ENCODE results near the gene MAML3.

MAML3 gene

DNA sequence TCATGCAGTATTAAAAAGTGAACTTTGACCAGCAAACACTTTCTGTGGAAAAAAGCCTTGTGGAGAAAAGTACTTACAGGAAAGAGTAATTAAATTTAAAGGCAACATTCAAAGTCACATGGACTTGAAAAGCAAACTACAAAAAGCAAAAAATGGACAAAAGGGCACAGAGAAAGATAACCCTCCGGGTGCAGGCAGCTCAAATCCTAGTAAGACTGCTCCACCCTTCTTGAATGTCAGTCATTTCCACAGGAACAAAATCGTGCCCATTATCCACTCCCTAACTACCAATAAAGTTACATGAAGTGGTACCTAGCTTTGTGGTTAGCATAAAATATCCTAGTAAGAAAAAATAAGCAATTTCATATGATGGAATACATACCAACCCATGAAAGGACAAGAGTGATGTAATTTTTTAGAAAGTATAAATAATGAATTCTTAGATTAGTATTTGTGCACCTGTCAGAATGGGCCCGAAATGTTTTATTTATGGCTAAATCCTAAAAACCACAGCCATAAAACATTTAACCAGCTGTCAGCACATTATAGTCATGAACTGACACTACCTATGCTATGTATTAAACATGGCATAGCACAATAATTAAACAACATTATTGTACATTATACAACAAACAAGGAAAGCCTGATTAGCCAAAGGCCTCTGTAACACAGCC lies 43.3 kb downstream of the MAML3 start:
- H3K27me3 ChIP-seq (ENCODE audit: insufficient read depth, poor library complexity, severe bottlenecking) = no peaks in the 10 kb centered on the region
- DNase-seq (ENCODE audit: low read depth in 1 of 2, low spot score in 1 of 2) = no peak
- H3K27ac ChIP-seq (replicated peaks) = no peak overlapping the region
- H3K4me3 ChIP-seq (replicated peaks; ENCODE audit: insufficient read depth, low read length) = no peak overlapping the region
- TF ChIP-seq, protein P1, sequence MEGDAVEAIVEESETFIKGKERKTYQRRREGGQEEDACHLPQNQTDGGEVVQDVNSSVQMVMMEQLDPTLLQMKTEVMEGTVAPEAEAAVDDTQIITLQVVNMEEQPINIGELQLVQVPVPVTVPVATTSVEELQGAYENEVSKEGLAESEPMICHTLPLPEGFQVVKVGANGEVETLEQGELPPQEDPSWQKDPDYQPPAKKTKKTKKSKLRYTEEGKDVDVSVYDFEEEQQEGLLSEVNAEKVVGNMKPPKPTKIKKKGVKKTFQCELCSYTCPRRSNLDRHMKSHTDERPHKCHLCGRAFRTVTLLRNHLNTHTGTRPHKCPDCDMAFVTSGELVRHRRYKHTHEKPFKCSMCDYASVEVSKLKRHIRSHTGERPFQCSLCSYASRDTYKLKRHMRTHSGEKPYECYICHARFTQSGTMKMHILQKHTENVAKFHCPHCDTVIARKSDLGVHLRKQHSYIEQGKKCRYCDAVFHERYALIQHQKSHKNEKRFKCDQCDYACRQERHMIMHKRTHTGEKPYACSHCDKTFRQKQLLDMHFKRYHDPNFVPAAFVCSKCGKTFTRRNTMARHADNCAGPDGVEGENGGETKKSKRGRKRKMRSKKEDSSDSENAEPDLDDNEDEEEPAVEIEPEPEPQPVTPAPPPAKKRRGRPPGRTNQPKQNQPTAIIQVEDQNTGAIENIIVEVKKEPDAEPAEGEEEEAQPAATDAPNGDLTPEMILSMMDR (IDR thresholded peaks at IDR 0.05; ENCODE audit: insufficient read depth, low read length) = no peak
- TF ChIP-seq, protein P2, sequence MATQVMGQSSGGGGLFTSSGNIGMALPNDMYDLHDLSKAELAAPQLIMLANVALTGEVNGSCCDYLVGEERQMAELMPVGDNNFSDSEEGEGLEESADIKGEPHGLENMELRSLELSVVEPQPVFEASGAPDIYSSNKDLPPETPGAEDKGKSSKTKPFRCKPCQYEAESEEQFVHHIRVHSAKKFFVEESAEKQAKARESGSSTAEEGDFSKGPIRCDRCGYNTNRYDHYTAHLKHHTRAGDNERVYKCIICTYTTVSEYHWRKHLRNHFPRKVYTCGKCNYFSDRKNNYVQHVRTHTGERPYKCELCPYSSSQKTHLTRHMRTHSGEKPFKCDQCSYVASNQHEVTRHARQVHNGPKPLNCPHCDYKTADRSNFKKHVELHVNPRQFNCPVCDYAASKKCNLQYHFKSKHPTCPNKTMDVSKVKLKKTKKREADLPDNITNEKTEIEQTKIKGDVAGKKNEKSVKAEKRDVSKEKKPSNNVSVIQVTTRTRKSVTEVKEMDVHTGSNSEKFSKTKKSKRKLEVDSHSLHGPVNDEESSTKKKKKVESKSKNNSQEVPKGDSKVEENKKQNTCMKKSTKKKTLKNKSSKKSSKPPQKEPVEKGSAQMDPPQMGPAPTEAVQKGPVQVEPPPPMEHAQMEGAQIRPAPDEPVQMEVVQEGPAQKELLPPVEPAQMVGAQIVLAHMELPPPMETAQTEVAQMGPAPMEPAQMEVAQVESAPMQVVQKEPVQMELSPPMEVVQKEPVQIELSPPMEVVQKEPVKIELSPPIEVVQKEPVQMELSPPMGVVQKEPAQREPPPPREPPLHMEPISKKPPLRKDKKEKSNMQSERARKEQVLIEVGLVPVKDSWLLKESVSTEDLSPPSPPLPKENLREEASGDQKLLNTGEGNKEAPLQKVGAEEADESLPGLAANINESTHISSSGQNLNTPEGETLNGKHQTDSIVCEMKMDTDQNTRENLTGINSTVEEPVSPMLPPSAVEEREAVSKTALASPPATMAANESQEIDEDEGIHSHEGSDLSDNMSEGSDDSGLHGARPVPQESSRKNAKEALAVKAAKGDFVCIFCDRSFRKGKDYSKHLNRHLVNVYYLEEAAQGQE (IDR thresholded peaks at IDR 0.05; ENCODE audit: insufficient replicate concordance, low read depth) = no peak
- no peak for TF ChIP-seq GABPA (IDR thresholded peaks at IDR 0.05; ENCODE audit: low read depth)
- no peak for TF ChIP-seq POLR2AphosphoS5 (IDR thresholded peaks at IDR 0.05; ENCODE audit: low read depth)
- no peak for TF ChIP-seq SPI1 (IDR thresholded peaks at IDR 0.05; ENCODE audit: borderline replicate concordance, low read depth)

DNA sequence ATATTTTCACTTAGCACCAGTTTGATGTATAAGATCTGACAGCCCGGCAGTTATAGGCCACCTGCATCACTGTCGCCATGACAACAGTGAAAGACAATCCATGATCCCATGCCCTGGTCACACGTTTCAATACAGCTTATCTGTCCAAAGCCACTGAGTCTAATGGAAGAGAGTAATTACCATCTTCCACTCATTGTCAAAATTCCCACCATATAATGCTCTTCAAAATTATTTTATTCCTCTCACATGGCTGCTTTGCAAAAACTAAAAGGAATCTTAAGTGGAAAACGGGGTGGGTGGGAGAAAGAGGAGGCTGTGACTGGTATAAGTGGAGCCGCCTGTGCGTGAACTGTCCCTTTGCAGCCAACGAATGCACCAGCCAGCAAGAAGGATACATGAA lies 44.2 kb downstream of the MAML3 start:
- TF ChIP-seq, protein P2 (IDR thresholded peaks at IDR 0.05; ENCODE audit: insufficient replicate concordance, low read depth) = no peak
- no peak for TF ChIP-seq POLR2AphosphoS5 (IDR thresholded peaks at IDR 0.05; ENCODE audit: low read depth)
- no peak for TF ChIP-seq GABPA (IDR thresholded peaks at IDR 0.05; ENCODE audit: low read depth)
- TF ChIP-seq SPI1 (IDR thresholded peaks at IDR 0.05; ENCODE audit: borderline replicate concordance, low read depth) = no peak
- no peak overlapping the region for H3K4me3 ChIP-seq (replicated peaks; ENCODE audit: insufficient read depth, low read length)

DNA sequence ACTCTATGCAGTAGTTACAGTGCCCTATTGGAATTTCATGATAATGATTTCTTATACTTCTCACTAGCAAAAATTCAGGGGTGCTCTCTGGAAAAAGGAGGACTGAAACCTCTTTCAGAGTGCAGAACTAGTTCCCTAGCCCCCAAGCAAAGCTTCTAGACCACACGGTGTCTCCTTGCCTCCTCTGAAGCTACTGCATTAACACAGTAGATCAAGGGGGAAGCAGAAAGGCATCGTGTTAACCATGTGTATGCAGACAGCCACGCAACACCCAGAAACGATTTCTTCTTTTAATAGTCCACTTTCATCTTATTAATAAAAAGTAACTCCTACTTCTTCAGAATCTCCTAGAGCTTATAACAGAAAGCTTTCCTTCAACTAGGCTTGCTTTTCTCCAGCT lies 44.7 kb downstream of the MAML3 start:
- no peak for TF ChIP-seq POLR2AphosphoS5 (IDR thresholded peaks at IDR 0.05; ENCODE audit: low read depth)
- TF ChIP-seq SPI1 (IDR thresholded peaks at IDR 0.05; ENCODE audit: borderline replicate concordance, low read depth) = no peak
- TF ChIP-seq, protein P1 (IDR thresholded peaks at IDR 0.05; ENCODE audit: insufficient read depth, low read length) = no peak
- no peak for TF ChIP-seq GABPA (IDR thresholded peaks at IDR 0.05; ENCODE audit: low read depth)
- TF ChIP-seq, protein P2 (IDR thresholded peaks at IDR 0.05; ENCODE audit: insufficient replicate concordance, low read depth) = no peak
- Histone ChIP-seq H3K27ac (replicated peaks) (no peak overlapping the region), H3K27me3 (ENCODE audit: insufficient read depth, poor library complexity, severe bottlenecking) (no peaks in the 10 kb centered on the region), H3K4me3 (replicated peaks; ENCODE audit: insufficient read depth, low read length) (no peak overlapping the region)
- DNase-seq (ENCODE audit: low read depth in 1 of 2, low spot score in 1 of 2) = no peak

More for the DNA sequence above, 44.2 kb downstream of the MAML3 start:
- Histone ChIP-seq H3K27me3 (ENCODE audit: insufficient read depth, poor library complexity, severe bottlenecking) (no peaks in the 10 kb centered on the region), H3K27ac (replicated peaks) (no peak overlapping the region)
- DNase-seq (ENCODE audit: low read depth in 1 of 2, low spot score in 1 of 2) = no peak

Measured in HL-60 (cell line).